Stromal cell of bone marrow (primary cell): ENCODE measurements around the gene TRPV6.

Source experiments
- DNase-seq: peaks from one replicate; pipeline ENCODE4 v3.0.0-alpha.2; 2012; ENCODE audit warnings: low read depth

The TRPV6 gene

GRCh38 chr7:142853739-142854371 is 31.7 kb downstream of the TRPV6 start:
- DNase-seq, result no peak

DNA sequence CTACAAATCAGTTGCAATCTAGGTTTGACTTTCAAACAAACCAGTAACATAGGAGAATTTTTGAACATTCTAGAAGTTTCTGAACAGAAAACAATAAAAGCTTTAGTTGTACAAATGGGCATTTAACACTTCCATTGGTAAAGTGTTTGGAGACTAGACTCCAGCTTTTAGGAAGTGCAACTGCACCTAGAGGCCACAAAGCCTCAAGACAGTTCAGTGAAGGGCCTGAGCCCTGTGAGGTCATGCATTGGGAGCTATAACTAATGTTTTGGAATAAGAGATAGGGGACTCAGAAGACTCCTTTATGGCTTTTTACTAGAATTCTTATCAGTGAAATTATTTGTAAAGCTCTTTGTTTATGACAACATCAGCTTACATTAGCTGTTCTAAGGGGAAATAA is 33.6 kb downstream of the TRPV6 start:
- no peak for DNase-seq

DNA sequence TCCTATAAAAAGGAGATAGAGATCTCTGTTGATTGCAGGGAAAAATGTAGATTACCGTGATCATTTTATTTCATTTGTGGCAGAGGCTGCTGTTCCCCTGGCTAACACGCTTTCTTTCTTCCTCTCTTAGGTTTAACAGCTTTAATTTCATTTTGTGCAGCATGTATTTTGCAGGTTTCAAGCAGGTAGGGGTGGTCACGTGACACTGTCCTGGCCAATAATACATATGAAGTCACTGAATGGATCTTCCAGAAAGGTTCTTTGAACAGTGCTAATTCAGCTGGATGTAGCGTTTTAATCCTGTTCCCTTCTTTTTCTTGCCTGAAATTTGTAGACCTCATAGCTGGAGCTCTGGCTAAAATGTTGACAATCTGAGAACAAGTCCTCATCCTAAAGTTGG is 34.3 kb downstream of the TRPV6 start:
- DNase-seq, result no peak

- DNase-seq, result no peak
These were observed 38.2 kb downstream of the TRPV6 start for GRCh38 chr7:142847353-142847752.

DNA sequence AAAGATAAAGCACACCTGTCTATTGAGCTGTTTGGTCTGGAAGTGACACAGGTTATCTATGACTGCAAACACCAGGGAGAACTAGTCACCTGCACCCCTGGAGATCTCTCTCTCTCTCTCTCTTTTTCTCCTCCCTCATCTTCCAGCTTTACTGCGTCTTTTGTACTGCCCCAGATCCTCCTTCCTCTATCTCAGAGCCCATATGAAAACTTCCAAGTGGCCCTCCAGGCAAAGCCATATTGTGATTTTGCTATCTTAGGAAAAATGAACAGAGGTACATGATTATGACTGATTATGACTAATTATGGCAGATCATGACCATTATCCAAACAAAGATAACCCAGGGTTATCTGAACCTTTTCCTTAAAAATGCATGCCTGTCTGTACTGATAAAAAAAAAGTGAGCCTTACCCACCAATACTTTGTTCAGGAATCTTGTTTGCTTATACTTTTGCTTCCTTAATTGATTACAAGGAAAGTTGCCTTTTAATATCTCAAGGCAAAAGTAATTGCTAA is 43.2 kb downstream of the TRPV6 start:
- no peak for DNase-seq

- no peak for DNase-seq
These were observed 46.9 kb downstream of the TRPV6 start for GRCh38 chr7:142838461-142839213.

DNA sequence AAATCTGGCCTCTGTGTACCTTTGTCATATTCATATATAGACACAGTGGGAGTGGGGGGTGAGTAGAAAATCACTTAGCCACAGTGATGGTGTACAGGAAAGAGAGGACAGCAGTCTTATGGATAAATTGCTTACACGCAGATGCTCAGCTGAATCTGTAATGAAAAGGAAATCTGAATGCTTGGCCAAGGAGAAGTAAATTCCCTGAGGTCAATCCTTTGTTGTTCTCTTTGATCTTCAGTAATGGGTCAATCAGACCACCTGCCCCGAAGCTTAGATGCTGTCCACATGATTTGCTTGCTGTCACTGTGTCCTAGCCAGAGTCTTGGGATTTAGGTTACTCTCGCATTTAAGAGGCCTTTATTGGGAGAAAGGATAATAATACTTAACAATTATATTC is 49.1 kb downstream of the TRPV6 start:
- no peak for DNase-seq

DNA sequence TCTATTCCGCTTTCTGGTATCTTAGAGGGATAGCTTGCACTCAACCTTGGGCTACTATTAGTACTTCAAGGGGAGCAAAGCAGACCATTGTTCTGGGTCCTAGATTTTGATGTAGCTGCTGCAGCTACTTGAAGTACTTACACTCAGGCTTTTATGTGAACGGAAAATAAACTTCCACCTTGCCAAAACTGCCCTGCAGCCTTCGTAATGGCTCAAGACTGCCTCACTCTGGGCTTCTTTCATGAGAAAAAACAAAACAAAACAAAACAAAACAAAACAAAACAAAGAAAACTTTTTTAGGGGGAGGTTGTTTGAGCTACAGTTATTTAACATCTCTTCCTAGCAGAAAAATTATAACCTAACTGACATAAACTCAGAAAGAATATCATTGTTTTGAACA is 50.1 kb downstream of the TRPV6 start:
- DNase-seq, result no peak

GRCh38 chr7:142833174-142834048 is 52.1 kb downstream of the TRPV6 start:
- no peak for DNase-seq

- no peak for DNase-seq
These were observed 53.1 kb downstream of the TRPV6 start for GRCh38 chr7:142832417-142832816.

- DNase-seq, result no peak
These were observed 57.5 kb downstream of the TRPV6 start for GRCh38 chr7:142827951-142828500.

GRCh38 chr7:142822714-142823113 is 62.8 kb downstream of the TRPV6 start:
- no peak for DNase-seq
